HFF-Myc (cell line): Measurements from ENCODE around the gene SLC16A10.

Source experiments
- DNase-seq: peaks from one replicate; pipeline ENCODE4 v3.0.0-alpha.2; 2011; ENCODE audit warnings: low read depth; ENCODE audit errors: extremely low read depth
- H3K4me3 ChIP-seq: replicated peaks from 2 replicates; pipeline ENCODE4 v1.5.1; 2011; ENCODE audit warnings: low read depth, mild to moderate bottlenecking, control low read depth, low read length
- CTCF ChIP-seq: IDR thresholded peaks from 2 replicates; pipeline ENCODE4 v1.5.1; 2012; ENCODE audit warnings: mild to moderate bottlenecking, low read depth, low read length, control low read depth; ENCODE audit errors: missing control alignments

The SLC16A10 gene

GRCh38 chr6:111162504-111162903 lies 75.2 kb downstream of the SLC16A10 start:
- DNase-seq = no peak
- no peak overlapping the region for H3K4me3 ChIP-seq

GRCh38 chr6:111171577-111172400 lies 84.5 kb downstream of the SLC16A10 start:
- DNase-seq = no peak
- TF ChIP-seq CTCF = no peak

More at GRCh38 chr6:111162504-111162903, 75.2 kb downstream of the SLC16A10 start:
- TF ChIP-seq CTCF = no peak

GRCh38 chr6:111172563-111172962 lies 85.3 kb downstream of the SLC16A10 start:
- no peak overlapping the region for H3K4me3 ChIP-seq
- DNase-seq = no peak
- TF ChIP-seq CTCF = no peak

More at GRCh38 chr6:111171577-111172400, 84.5 kb downstream of the SLC16A10 start:
- no peak overlapping the region for H3K4me3 ChIP-seq

- no peak for DNase-seq
- TF ChIP-seq CTCF = no peak
- no peak overlapping the region for H3K4me3 ChIP-seq
These were observed 86.0 kb downstream of the SLC16A10 start for GRCh38 chr6:111173341-111173740.

GRCh38 chr6:111173946-111174345 lies 86.6 kb downstream of the SLC16A10 start:
- H3K4me3 ChIP-seq = no peak overlapping the region
- no peak for TF ChIP-seq CTCF
- DNase-seq = no peak

- no peak for TF ChIP-seq CTCF
- no peak overlapping the region for H3K4me3 ChIP-seq
- DNase-seq = peak; percentile 10
These were observed 87.8 kb downstream of the SLC16A10 start for GRCh38 chr6:111175109-111175508.
